ENCODE measurements around the gene R3HDM4.

R3HDM4 gene

DNA sequence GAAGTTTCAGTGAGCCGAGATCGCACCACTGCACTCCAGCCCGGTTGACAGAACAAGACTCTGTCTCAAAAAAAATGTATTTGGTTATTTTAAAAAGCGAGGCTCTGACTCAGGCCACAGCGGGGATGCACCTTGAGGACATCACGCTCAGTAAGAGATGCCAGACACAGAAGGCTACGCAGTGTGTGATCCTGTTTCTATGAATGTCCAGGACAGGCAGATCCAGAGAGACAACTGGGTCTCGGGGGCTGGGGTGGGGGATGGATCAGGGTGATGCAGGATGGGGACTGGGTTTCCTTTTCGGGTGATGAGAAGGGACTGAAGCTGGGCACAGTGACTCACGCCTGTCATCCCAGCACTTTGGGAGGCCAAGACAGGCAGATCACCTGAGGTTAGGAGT lies 25.4 kb downstream of the R3HDM4 start:
- H3K79me2 ChIP-seq (ENCODE audit: insufficient read depth, low read length): no peaks in the 10 kb centered on the region
- H3K27ac ChIP-seq (ENCODE audit: low read depth, low read length, poor library complexity, severe bottlenecking): no peak overlapping the region
- peaks cover 4% of the 10 kb centered on the region; the same call in 1 of the 2 replicates for H3F3A ChIP-seq (ENCODE audit: insufficient read depth, low read length)
- H3K27me3 ChIP-seq (ENCODE audit: insufficient read depth, low read length): no peaks in the 10 kb centered on the region
- H3K9me2 ChIP-seq (ENCODE audit: low read depth, low read length): no peaks in the 10 kb centered on the region
- H4K20me1 ChIP-seq (ENCODE audit: insufficient read depth, low read length): no peaks in the 10 kb centered on the region
- H3K4me1 ChIP-seq (ENCODE audit: insufficient read depth, low read length, severe bottlenecking): peaks cover 14% of the 10 kb centered on the region
- no peak overlapping the region for H3K9ac ChIP-seq (ENCODE audit: low read length)
- H3K4me2 ChIP-seq (ENCODE audit: low read length): no peak overlapping the region
- peaks cover 43% of the 10 kb centered on the region for H3K36me3 ChIP-seq (ENCODE audit: insufficient read depth, low read length)
- H3K9me3 ChIP-seq (ENCODE audit: low read length): no peaks in the 10 kb centered on the region
- no peak overlapping the region for H2AFZ ChIP-seq (ENCODE audit: low read length)
- TF ChIP-seq, protein P1, sequence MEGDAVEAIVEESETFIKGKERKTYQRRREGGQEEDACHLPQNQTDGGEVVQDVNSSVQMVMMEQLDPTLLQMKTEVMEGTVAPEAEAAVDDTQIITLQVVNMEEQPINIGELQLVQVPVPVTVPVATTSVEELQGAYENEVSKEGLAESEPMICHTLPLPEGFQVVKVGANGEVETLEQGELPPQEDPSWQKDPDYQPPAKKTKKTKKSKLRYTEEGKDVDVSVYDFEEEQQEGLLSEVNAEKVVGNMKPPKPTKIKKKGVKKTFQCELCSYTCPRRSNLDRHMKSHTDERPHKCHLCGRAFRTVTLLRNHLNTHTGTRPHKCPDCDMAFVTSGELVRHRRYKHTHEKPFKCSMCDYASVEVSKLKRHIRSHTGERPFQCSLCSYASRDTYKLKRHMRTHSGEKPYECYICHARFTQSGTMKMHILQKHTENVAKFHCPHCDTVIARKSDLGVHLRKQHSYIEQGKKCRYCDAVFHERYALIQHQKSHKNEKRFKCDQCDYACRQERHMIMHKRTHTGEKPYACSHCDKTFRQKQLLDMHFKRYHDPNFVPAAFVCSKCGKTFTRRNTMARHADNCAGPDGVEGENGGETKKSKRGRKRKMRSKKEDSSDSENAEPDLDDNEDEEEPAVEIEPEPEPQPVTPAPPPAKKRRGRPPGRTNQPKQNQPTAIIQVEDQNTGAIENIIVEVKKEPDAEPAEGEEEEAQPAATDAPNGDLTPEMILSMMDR (IDR thresholded peaks at IDR 0.05; ENCODE audit: low read length): no peak
- no peak for TF ChIP-seq EZH2 (IDR thresholded peaks at IDR 0.05; ENCODE audit: borderline replicate concordance, low read length)
- H3K4me3 ChIP-seq (ENCODE audit: low read depth, low read length, poor library complexity, severe bottlenecking): no peak overlapping the region

DNA sequence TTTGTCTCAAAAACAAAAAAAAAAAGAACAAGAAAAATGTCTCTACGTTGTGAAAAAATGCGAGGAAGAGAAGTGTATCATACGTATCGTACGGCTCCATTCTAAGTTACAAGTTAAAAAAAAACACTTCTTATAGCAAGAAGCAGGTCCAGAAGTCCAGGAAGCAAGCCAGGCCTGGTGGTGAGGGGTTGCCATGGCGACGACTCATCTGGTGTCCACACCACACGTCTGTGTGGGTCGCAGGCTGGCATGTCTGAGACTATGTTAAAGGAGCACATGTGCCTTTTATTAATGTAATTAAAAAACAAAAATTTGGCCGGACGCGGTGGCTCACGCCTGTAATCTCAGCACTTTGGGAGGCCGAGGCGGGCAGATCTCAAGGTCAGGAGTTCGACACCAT lies 25.9 kb downstream of the R3HDM4 start:
- Histone ChIP-seq H3K4me1 (ENCODE audit: insufficient read depth, low read length, severe bottlenecking) (peaks cover 11% of the 10 kb centered on the region), H3K36me3 (ENCODE audit: insufficient read depth, low read length) (peaks cover 48% of the 10 kb centered on the region), H3K9me3 (ENCODE audit: low read length) (no peaks in the 10 kb centered on the region), H2AFZ (ENCODE audit: low read length) (no peak overlapping the region), H3K27me3 (ENCODE audit: insufficient read depth, low read length) (no peaks in the 10 kb centered on the region), H4K20me1 (ENCODE audit: insufficient read depth, low read length) (no peaks in the 10 kb centered on the region), H3K4me2 (ENCODE audit: low read length) (no peak overlapping the region), H3K79me2 (ENCODE audit: insufficient read depth, low read length) (no peaks in the 10 kb centered on the region), H3F3A (ENCODE audit: insufficient read depth, low read length) (peaks cover 4% of the 10 kb centered on the region; the same call in 1 of the 2 replicates), H3K9me2 (ENCODE audit: low read depth, low read length) (no peaks in the 10 kb centered on the region), H3K9ac (ENCODE audit: low read length) (no peak overlapping the region), H3K27ac (ENCODE audit: low read depth, low read length, poor library complexity, severe bottlenecking) (no peak overlapping the region), H3K4me3 (ENCODE audit: low read depth, low read length, poor library complexity, severe bottlenecking) (no peak overlapping the region)
- TF ChIP-seq EZH2 (IDR thresholded peaks at IDR 0.05; ENCODE audit: borderline replicate concordance, low read length): no peak
- TF ChIP-seq, protein P1 (IDR thresholded peaks at IDR 0.05; ENCODE audit: low read length): no peak

DNA sequence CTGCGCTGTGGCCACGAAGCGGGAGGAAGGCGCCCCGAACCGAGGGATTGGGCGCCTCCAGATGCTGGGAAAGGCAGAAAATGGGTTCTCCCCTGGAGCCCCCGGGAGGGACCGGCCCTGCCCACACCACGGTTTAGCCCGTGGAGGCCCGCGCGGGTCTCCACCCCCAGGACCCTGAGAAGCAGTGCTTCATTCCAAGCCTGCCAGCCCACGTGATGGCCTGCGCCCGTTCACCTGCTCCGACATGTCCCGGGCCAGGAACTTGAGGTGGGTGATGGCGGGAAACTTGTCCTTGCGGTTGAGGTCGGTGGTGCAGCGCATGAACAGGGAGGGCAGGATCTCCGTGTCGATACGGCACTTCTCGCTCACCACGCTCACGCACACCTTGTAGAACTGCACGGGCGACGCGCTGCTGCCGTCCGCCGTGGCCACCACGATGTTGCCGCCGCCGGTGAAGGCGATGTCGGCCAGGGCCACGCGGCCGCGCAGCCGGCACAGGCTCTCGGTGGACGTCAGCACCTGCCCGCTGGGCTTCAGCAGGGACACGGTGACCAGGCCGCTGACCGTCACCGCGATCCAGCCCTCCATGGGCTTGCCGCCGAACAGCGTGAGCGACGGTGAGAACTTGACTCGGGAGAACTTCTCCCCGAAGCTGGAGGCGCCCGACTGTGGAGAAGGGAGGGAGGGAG lies 27.3 kb downstream of the R3HDM4 start:
- Histone ChIP-seq H3K79me2 (ENCODE audit: insufficient read depth, low read length) (no peaks in the 10 kb centered on the region), H3F3A (ENCODE audit: insufficient read depth, low read length) (no peaks in the 10 kb centered on the region; the same call in 1 of the 2 replicates), H4K20me1 (ENCODE audit: insufficient read depth, low read length) (no peaks in the 10 kb centered on the region), H3K4me2 (ENCODE audit: low read length) (no peak overlapping the region), H2AFZ (ENCODE audit: low read length) (no peak overlapping the region), H3K9me3 (ENCODE audit: low read length) (no peaks in the 10 kb centered on the region), H3K27ac (ENCODE audit: low read depth, low read length, poor library complexity, severe bottlenecking) (no peak overlapping the region), H3K4me3 (ENCODE audit: low read depth, low read length, poor library complexity, severe bottlenecking) (no peak overlapping the region), H3K36me3 (ENCODE audit: insufficient read depth, low read length) (peaks cover 59% of the 10 kb centered on the region), H3K27me3 (ENCODE audit: insufficient read depth, low read length) (no peaks in the 10 kb centered on the region), H3K9me2 (ENCODE audit: low read depth, low read length) (no peaks in the 10 kb centered on the region), H3K4me1 (ENCODE audit: insufficient read depth, low read length, severe bottlenecking) (peaks cover 9% of the 10 kb centered on the region), H3K9ac (ENCODE audit: low read length) (no peak overlapping the region)
- no peak for TF ChIP-seq EZH2 (IDR thresholded peaks at IDR 0.05; ENCODE audit: borderline replicate concordance, low read length)
- TF ChIP-seq, protein P1 (IDR thresholded peaks at IDR 0.05; ENCODE audit: low read length): no peak

Data from OCI-LY1 (cell line).